ENCODE measurements around the gene TRAF3IP1. TPM values are rescaled to one million over a fixed set of nuclear protein-coding genes. Genes with fewer than 3 reads are reported as not detected.

Gene TRAF3IP1
- polyA plus RNA-seq, 2 donors = 3.2 to 4.8 TPM

DNA sequence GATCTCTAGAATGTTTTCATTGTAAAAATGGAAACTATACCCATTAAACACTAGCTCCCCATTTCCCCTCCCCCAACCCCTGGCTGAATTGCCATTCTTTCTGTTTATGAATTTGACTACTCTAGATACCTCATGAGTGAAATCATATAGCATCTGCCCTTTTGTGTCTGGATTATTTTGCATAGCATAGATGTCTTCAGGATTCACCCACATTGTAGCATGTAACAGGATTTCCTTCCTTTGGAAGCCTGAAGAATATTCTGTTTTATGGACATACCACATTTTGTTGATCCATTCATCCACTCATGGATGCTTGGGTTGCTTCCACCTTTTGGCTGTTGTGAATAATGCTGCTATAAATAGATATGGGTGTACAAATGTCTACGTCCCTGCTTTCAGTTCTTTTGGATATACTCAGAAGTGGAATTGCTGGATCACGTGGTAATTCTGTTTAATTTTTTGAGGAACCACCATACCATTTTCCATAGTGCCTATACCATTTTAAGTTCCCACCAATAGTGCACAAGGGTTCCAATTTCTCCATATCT, 98.8 kb downstream of the TRAF3IP1 start:
- H3K27ac ChIP-seq (ENCODE audit: low read depth in 2 of 2, low read length in 1 of 2) = no peak overlapping the region
- WGBS, 2 donors = 80 to 91% methylated on average over 2 of the region's 2 CpGs
- no peaks in the 10 kb centered on the region for H3K36me3 ChIP-seq (ENCODE audit: control insufficient read depth in 2 of 2, insufficient read depth in 2 of 2, low read length in 1 of 2)
- H3K9me3 ChIP-seq (ENCODE audit: control insufficient read depth in 2 of 2, insufficient read depth in 1 of 2, low read depth in 1 of 2, low read length in 1 of 2) = peaks cover 0 to 5% of the 10 kb centered on the region in 2 donors
- H3K4me3 ChIP-seq (ENCODE audit: low read depth in 1 of 2, low read length in 2 of 2) = no peak overlapping the region
- no peaks in the 10 kb centered on the region for H3K27me3 ChIP-seq (ENCODE audit: control insufficient read depth in 1 of 2, insufficient read depth in 2 of 2, low read length in 2 of 2)
- H3K4me1 ChIP-seq (ENCODE audit: control insufficient read depth in 2 of 2, insufficient read depth in 2 of 2, low read length in 1 of 2) = no peaks in the 10 kb centered on the region

DNA sequence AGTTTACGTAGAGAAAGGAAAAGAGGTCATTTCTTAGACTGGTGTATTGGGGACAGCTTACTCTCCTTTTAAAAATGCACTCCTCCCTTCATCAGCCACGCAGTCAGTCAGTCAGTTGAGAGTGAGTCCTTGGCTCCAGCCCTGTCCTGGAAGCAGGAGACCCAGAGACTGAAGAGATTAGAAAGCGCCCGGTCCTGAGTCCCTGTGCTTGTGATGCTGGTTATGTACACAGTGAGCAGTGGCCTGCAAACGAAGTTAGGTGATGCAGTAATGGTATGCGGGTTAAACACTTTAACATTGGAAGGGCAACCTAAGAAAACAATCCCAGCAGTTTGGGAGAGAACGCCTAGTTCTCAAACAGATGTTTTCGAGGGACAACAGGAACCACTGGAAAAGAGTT, 100.1 kb downstream of the TRAF3IP1 start:
- 79 to 80% methylated on average over 8 of the region's 8 CpGs for WGBS, 2 donors
- Histone ChIP-seq H3K4me3 (ENCODE audit: low read depth in 1 of 2, low read length in 2 of 2) (no peak overlapping the region), H3K36me3 (ENCODE audit: control insufficient read depth in 2 of 2, insufficient read depth in 2 of 2, low read length in 1 of 2) (no peaks in the 10 kb centered on the region), H3K27me3 (ENCODE audit: control insufficient read depth in 1 of 2, insufficient read depth in 2 of 2, low read length in 2 of 2) (no peaks in the 10 kb centered on the region), H3K27ac (ENCODE audit: low read depth in 2 of 2, low read length in 1 of 2) (no peak overlapping the region), H3K9me3 (ENCODE audit: control insufficient read depth in 2 of 2, insufficient read depth in 1 of 2, low read depth in 1 of 2, low read length in 1 of 2) (peaks cover 0 to 5% of the 10 kb centered on the region in 2 donors), H3K4me1 (ENCODE audit: control insufficient read depth in 2 of 2, insufficient read depth in 2 of 2, low read length in 1 of 2) (no peaks in the 10 kb centered on the region)

DNA sequence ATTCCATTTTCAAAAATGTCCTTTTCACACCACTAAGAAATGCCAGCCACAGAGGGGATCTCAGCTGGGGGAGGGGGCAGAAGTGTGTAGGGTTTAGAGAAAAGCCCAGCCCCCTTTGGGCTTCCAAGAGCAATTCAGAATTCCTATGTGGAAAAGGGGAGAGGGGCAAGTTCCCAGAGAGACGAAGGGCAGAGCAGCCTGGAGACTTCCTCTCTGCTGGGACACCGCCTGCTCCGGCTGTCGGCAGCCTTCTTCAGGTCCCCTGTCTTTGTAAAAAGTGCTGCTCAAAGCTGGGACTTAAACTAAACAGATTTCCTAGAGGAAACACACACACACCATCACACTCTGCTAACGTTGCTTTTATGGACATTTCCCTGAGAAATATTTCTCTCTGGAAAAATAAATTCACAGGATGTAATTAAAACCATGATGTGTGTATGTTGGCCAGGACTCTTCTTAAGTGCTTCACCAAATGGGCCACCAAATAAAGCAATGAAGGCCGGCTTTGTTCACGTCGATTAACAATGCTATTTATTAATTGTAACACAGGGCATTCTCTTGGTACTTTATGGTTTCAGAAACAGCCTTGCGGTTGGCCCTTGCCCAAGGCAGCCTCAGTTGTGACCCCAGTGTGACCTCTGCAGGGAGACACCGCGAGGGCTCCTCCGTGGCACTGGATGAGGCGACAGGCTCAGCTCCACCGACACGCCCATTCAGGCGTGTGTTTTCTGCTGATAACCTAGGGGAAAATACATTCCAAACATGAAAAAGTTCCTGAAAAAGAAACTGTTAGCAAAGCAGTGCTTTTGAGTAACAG, 100.8 kb downstream of the TRAF3IP1 start:
- 47 to 51% methylated on average over 16 of the region's 16 CpGs for WGBS, 2 donors
- H3K4me3 ChIP-seq (ENCODE audit: low read depth in 1 of 2, low read length in 2 of 2) = no peak overlapping the region
- H3K27me3 ChIP-seq (ENCODE audit: control insufficient read depth in 1 of 2, insufficient read depth in 2 of 2, low read length in 2 of 2) = no peaks in the 10 kb centered on the region
- no peaks in the 10 kb centered on the region for H3K36me3 ChIP-seq (ENCODE audit: control insufficient read depth in 2 of 2, insufficient read depth in 2 of 2, low read length in 1 of 2)
- H3K4me1 ChIP-seq (ENCODE audit: control insufficient read depth in 2 of 2, insufficient read depth in 2 of 2, low read length in 1 of 2) = peaks cover 4% of the 10 kb centered on the region in 2 donors
- no peaks in the 10 kb centered on the region for H3K9me3 ChIP-seq (ENCODE audit: control insufficient read depth in 2 of 2, insufficient read depth in 1 of 2, low read depth in 1 of 2, low read length in 1 of 2)
- no peak overlapping the region for H3K27ac ChIP-seq (ENCODE audit: low read depth in 2 of 2, low read length in 1 of 2)

DNA sequence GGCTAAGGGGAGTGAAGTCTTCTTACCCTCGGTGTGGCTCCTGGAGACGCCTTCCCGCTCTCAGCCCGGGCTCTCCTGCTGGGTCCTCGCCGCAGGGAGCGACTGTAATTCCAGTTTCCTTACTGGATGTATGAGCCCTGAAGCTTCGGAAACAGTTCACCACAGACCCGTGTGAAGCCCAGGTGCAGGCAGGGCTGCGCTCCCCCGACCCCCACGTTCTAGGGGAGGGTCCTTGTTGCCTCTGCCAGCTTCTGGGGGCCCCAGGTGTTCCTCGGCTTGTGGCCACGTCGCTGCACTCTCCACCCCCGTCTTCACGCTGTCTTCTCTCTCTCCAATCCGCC, 101.3 kb downstream of the TRAF3IP1 start:
- peaks cover 5 to 6% of the 10 kb centered on the region in 2 donors for H3K4me1 ChIP-seq (ENCODE audit: control insufficient read depth in 2 of 2, insufficient read depth in 2 of 2, low read length in 1 of 2)
- 80% methylated on average over 18 of the region's 18 CpGs for WGBS, 2 donors
- H3K4me3 ChIP-seq (ENCODE audit: low read depth in 1 of 2, low read length in 2 of 2) = no peak overlapping the region
- H3K27ac ChIP-seq (ENCODE audit: low read depth in 2 of 2, low read length in 1 of 2) = no peak overlapping the region
- H3K27me3 ChIP-seq (ENCODE audit: control insufficient read depth in 1 of 2, insufficient read depth in 2 of 2, low read length in 2 of 2) = no peaks in the 10 kb centered on the region
- H3K9me3 ChIP-seq (ENCODE audit: control insufficient read depth in 2 of 2, insufficient read depth in 1 of 2, low read depth in 1 of 2, low read length in 1 of 2) = no peaks in the 10 kb centered on the region
- H3K36me3 ChIP-seq (ENCODE audit: control insufficient read depth in 2 of 2, insufficient read depth in 2 of 2, low read length in 1 of 2) = no peaks in the 10 kb centered on the region

DNA sequence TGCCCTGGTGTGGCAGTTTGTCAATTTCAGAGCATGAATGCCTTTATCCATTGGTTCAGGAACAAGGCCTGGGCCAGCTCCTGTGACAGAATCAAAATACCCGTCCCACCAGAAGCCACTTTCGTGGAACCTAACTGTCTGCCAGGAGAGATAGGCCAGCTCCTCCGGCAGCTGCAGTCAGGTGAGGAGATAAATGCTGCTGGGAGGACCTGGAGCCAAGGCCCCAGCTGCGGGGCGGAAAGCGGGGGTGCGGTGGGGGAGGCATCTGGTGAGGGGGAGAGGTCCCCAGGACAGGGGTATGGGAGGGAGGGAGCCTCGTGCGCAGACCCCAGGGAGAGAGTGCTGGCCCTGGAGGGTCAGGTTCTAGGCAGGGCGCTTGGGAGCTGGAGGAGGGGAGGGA, 102.0 kb downstream of the TRAF3IP1 start:
- WGBS, 2 donors = 91 to 94% methylated on average over 10 of the region's 10 CpGs
- H3K27ac ChIP-seq (ENCODE audit: low read depth in 2 of 2, low read length in 1 of 2) = no peak overlapping the region
- no peak overlapping the region for H3K4me3 ChIP-seq (ENCODE audit: low read depth in 1 of 2, low read length in 2 of 2)
- H3K9me3 ChIP-seq (ENCODE audit: control insufficient read depth in 2 of 2, insufficient read depth in 1 of 2, low read depth in 1 of 2, low read length in 1 of 2) = no peaks in the 10 kb centered on the region
- H3K4me1 ChIP-seq (ENCODE audit: control insufficient read depth in 2 of 2, insufficient read depth in 2 of 2, low read length in 1 of 2) = peaks cover 5 to 9% of the 10 kb centered on the region in 2 donors
- no peaks in the 10 kb centered on the region for H3K27me3 ChIP-seq (ENCODE audit: control insufficient read depth in 1 of 2, insufficient read depth in 2 of 2, low read length in 2 of 2)
- no peaks in the 10 kb centered on the region for H3K36me3 ChIP-seq (ENCODE audit: control insufficient read depth in 2 of 2, insufficient read depth in 2 of 2, low read length in 1 of 2)

DNA sequence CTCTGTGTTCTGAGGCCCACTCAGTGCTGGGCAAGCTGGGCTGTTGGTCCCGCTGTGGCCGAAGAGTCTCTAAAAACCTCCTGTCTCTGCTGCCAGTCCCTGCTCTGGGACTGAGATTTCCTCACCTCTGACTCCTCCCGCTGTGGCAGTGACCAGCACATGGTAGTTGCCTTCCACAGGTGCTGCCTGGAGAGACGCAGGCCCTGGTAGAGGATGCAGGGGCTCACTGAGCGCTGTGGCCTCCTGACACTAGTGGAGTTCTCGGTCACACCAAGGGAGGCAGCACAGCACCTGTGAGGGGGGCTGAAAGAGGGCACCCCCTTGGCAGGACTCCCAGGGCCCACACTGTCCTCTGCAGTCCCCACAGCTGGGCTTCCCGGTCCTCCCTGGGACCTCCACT, 102.6 kb downstream of the TRAF3IP1 start:
- no peaks in the 10 kb centered on the region for H3K36me3 ChIP-seq (ENCODE audit: control insufficient read depth in 2 of 2, insufficient read depth in 2 of 2, low read length in 1 of 2)
- no peaks in the 10 kb centered on the region for H3K27me3 ChIP-seq (ENCODE audit: control insufficient read depth in 1 of 2, insufficient read depth in 2 of 2, low read length in 2 of 2)
- no peaks in the 10 kb centered on the region for H3K9me3 ChIP-seq (ENCODE audit: control insufficient read depth in 2 of 2, insufficient read depth in 1 of 2, low read depth in 1 of 2, low read length in 1 of 2)
- peaks cover 5 to 13% of the 10 kb centered on the region in 2 donors for H3K4me1 ChIP-seq (ENCODE audit: control insufficient read depth in 2 of 2, insufficient read depth in 2 of 2, low read length in 1 of 2)
- no peak overlapping the region for H3K27ac ChIP-seq (ENCODE audit: low read depth in 2 of 2, low read length in 1 of 2)
- H3K4me3 ChIP-seq (ENCODE audit: low read depth in 1 of 2, low read length in 2 of 2) = no peak overlapping the region
- 93% methylated on average over 7 of the region's 7 CpGs for WGBS, 2 donors

DNA sequence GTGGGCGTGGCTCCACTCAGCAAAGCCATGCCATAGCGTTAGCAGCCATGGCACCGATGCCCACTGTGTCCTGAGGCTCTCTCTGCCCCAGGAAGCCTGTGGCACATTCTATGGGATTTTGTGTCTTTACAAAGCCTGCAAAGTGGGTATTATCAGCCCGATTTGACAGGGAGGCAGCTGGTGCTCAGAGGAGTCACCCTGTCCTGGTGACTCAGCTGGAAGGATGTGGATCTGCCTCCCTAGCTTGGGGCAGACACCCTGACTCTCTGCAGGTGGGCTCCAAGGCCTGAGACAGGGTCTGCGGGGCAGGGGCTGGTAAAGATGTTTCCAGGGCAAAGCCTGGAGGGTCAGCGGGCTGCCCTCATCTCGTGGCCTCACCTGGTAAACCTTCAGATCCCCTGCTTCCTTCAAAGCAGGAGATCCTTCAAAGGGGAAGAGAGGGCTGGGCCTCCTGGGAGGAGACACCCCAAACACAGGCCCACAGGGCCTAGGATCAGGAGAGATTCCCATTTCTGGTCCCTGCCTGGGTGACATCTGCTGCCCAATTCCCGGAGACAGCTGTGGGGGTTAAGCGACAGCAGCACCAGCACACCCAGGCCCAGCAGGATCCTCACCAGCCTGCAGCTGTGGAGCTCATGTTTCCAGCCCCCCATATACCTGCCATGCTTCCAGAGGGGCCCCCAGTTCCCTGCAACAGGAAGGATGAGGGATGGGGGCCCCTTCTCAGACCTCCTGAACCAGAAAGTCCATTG, 103.4 kb downstream of the TRAF3IP1 start:
- Histone ChIP-seq H3K36me3 (ENCODE audit: control insufficient read depth in 2 of 2, insufficient read depth in 2 of 2, low read length in 1 of 2) (no peaks in the 10 kb centered on the region), H3K4me3 (ENCODE audit: low read depth in 1 of 2, low read length in 2 of 2) (no peak overlapping the region), H3K4me1 (ENCODE audit: control insufficient read depth in 2 of 2, insufficient read depth in 2 of 2, low read length in 1 of 2) (peaks cover 5 to 15% of the 10 kb centered on the region in 2 donors), H3K27ac (ENCODE audit: low read depth in 2 of 2, low read length in 1 of 2) (no peak overlapping the region), H3K27me3 (ENCODE audit: control insufficient read depth in 1 of 2, insufficient read depth in 2 of 2, low read length in 2 of 2) (no peaks in the 10 kb centered on the region), H3K9me3 (ENCODE audit: control insufficient read depth in 2 of 2, insufficient read depth in 1 of 2, low read depth in 1 of 2, low read length in 1 of 2) (no peaks in the 10 kb centered on the region)
- WGBS, 2 donors = 85 to 89% methylated on average over 9 of the region's 9 CpGs

DNA sequence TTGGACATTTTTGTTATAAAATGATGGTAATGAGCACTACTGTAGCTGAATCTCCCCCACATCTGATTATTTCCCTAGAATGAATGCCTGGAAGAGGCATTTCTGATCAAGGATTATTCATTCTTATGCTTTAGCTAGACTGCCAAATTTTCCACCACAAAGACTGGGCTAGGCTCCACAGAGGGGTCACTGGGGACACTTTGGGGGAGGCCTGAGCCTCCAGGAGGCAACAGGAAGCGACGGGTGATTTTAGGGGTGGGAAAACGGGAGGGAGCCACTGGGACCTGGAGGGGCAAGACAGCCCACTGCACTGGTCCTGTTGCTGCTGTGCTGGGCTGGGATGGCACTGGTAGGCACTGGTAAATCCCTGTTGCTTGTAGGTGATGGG, 104.0 kb downstream of the TRAF3IP1 start:
- H3K9me3 ChIP-seq (ENCODE audit: control insufficient read depth in 2 of 2, insufficient read depth in 1 of 2, low read depth in 1 of 2, low read length in 1 of 2) = no peaks in the 10 kb centered on the region

DNA sequence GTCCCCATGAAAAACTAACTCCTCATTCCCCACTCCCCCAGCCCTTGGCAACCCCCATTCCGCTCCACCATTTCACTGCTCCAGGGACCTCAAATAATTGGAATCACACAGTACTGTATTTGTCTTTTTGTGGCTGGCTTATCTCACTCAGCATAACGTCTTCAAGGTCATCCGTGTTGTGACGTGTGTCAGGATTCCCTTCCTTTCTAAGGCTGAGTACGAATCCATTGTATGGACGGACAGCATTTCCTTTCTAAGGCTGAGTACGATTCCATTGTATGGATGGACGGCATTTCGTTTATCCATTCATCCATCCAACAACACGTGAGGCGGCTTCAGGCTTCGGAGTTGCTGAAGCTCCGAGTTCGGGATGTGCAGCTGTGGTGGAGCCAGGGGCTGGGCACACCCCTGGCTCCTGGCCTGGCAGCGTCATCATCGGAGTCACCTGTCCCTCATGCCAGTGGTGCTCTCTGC, 105.2 kb downstream of the TRAF3IP1 start:
- WGBS, 2 donors = 58 to 63% methylated on average over 16 of the region's 16 CpGs
- Histone ChIP-seq H3K27ac (ENCODE audit: low read depth in 2 of 2, low read length in 1 of 2) (no peak overlapping the region), H3K4me1 (ENCODE audit: control insufficient read depth in 2 of 2, insufficient read depth in 2 of 2, low read length in 1 of 2) (peaks cover 5 to 15% of the 10 kb centered on the region in 2 donors), H3K9me3 (ENCODE audit: control insufficient read depth in 2 of 2, insufficient read depth in 1 of 2, low read depth in 1 of 2, low read length in 1 of 2) (no peaks in the 10 kb centered on the region), H3K4me3 (ENCODE audit: low read depth in 1 of 2, low read length in 2 of 2) (no peak overlapping the region), H3K27me3 (ENCODE audit: control insufficient read depth in 1 of 2, insufficient read depth in 2 of 2, low read length in 2 of 2) (no peaks in the 10 kb centered on the region), H3K36me3 (ENCODE audit: control insufficient read depth in 2 of 2, insufficient read depth in 2 of 2, low read length in 1 of 2) (no peaks in the 10 kb centered on the region)

More for the DNA sequence above, 104.0 kb downstream of the TRAF3IP1 start:
- no peak overlapping the region for H3K27ac ChIP-seq (ENCODE audit: low read depth in 2 of 2, low read length in 1 of 2)
- peaks cover 5 to 15% of the 10 kb centered on the region in 2 donors for H3K4me1 ChIP-seq (ENCODE audit: control insufficient read depth in 2 of 2, insufficient read depth in 2 of 2, low read length in 1 of 2)
- WGBS, 2 donors = 83 to 86% methylated on average over 3 of the region's 3 CpGs
- no peak overlapping the region for H3K4me3 ChIP-seq (ENCODE audit: low read depth in 1 of 2, low read length in 2 of 2)
- H3K36me3 ChIP-seq (ENCODE audit: control insufficient read depth in 2 of 2, insufficient read depth in 2 of 2, low read length in 1 of 2) = no peaks in the 10 kb centered on the region
- H3K27me3 ChIP-seq (ENCODE audit: control insufficient read depth in 1 of 2, insufficient read depth in 2 of 2, low read length in 2 of 2) = no peaks in the 10 kb centered on the region

Measured in esophagus (tissue), 2 donors.